ENCODE measurements around the gene KDM8. TPM values are rescaled to one million over a fixed set of nuclear protein-coding genes. Genes with fewer than 3 reads are reported as not detected.
A peak's percentile ranks its signal among the peaks of the same experiment; 100 is the strongest.

The KDM8 gene
- total RNA-seq, 1 experiment from 2014 or later, result 15.5 TPM

DNA sequence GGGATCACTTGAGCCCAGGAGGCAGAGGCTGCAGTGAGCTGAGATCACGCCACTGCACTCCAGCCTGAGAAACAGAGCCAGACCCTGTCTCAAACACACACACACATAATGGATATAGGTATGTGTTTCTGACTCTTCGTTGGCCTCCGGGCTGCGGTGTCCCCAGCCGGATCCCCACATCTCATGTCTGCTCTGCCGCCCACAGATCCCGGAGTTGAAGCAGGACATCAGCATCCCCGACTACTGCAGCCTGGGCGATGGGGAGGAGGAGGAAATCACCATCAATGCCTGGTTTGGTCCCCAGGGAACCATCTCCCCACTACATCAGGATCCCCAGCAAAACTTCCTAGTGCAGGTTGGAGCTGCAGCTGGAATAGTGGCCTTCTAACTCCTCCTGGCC, 15.4 kb downstream of the KDM8 start:
- H4K5ac ChIP-seq (ENCODE audit: insufficient read length, low read depth, low read length), result no peak overlapping the region
- no peak overlapping the region for H2BK15ac ChIP-seq (ENCODE audit: low read depth, low read length)
- H3T11ph ChIP-seq (ENCODE audit: low read length), result no peak overlapping the region
- no peaks in the 10 kb centered on the region for H3K23me2 ChIP-seq (ENCODE audit: insufficient read length, low read depth, low read length, poor library complexity, severe bottlenecking)
- H3K4ac ChIP-seq (ENCODE audit: low read depth, low read length), result no peak overlapping the region
- no peak overlapping the region for H3K27ac ChIP-seq (ENCODE audit: insufficient read length, low read depth, low read length)
- H3K79me1 ChIP-seq (ENCODE audit: insufficient read depth, low read depth, low read length, poor library complexity, severe bottlenecking), result no peaks in the 10 kb centered on the region
- no peak overlapping the region for H3K23ac ChIP-seq (ENCODE audit: insufficient read length, low read depth, low read length)
- H3K9me3 ChIP-seq (ENCODE audit: control insufficient read depth, low read depth, low read length), result no peaks in the 10 kb centered on the region
- H4K91ac ChIP-seq (ENCODE audit: insufficient read length, low read depth, low read length), result no peak overlapping the region
- Mint-ChIP-seq H3K9me3 (no peaks in the 10 kb centered on the region), H3K36me3 (ENCODE audit: insufficient read depth in 1 of 3, low read depth in 3 of 3) (peaks cover 5 to 20% (median 19%) of the 10 kb centered on the region in 3 experiments; a peak in 6 of 7 replicates), H3K27ac (peak overlapping the region in 1 of 3 experiments; percentile 94; a peak in 2 of 7 replicates), H3K27me3 (ENCODE audit: low read depth) (no peaks in the 10 kb centered on the region), H3K4me1 (peaks cover 6% of the 10 kb centered on the region in 2 experiments), H3K4me3 (no peak overlapping the region)
- DNase-seq, result no peak
- H2BK12ac ChIP-seq (ENCODE audit: insufficient read length, low read depth, low read length), result no peak overlapping the region
- no peak overlapping the region for H2BK120ac ChIP-seq (ENCODE audit: low read depth, low read length, poor library complexity, severe bottlenecking)
- no peak overlapping the region for H3K56ac ChIP-seq (ENCODE audit: insufficient read length, low read depth, low read length)
- H3K79me2 ChIP-seq (ENCODE audit: insufficient read depth, low read length), result no peaks in the 10 kb centered on the region
- no peaks in the 10 kb centered on the region for H4K20me1 ChIP-seq (ENCODE audit: control insufficient read depth, insufficient read depth, insufficient read length)
- H3K14ac ChIP-seq (ENCODE audit: insufficient read depth, low read length), result no peak overlapping the region; the same call in 1 of the 2 replicates
- H2BK20ac ChIP-seq (ENCODE audit: low read depth, low read length, poor library complexity, severe bottlenecking), result no peak overlapping the region
- no peak overlapping the region for H4K8ac ChIP-seq (replicated peaks; ENCODE audit: insufficient read length, low read depth, low read length)
- TF ChIP-seq, protein P1, sequence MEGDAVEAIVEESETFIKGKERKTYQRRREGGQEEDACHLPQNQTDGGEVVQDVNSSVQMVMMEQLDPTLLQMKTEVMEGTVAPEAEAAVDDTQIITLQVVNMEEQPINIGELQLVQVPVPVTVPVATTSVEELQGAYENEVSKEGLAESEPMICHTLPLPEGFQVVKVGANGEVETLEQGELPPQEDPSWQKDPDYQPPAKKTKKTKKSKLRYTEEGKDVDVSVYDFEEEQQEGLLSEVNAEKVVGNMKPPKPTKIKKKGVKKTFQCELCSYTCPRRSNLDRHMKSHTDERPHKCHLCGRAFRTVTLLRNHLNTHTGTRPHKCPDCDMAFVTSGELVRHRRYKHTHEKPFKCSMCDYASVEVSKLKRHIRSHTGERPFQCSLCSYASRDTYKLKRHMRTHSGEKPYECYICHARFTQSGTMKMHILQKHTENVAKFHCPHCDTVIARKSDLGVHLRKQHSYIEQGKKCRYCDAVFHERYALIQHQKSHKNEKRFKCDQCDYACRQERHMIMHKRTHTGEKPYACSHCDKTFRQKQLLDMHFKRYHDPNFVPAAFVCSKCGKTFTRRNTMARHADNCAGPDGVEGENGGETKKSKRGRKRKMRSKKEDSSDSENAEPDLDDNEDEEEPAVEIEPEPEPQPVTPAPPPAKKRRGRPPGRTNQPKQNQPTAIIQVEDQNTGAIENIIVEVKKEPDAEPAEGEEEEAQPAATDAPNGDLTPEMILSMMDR (conservative IDR thresholded peaks at IDR 0.05), result no peak
- no peak overlapping the region for H2AK5ac ChIP-seq (ENCODE audit: insufficient read length, low read length)
- H3K4me1 ChIP-seq (ENCODE audit: insufficient read depth, low read length), result 0 out of 2 replicates have a peak, but pooled peaks cover 2% of the 10 kb centered on the region
- no peak overlapping the region for H3K4me2 ChIP-seq (ENCODE audit: insufficient read depth, insufficient read length, low read length)
- WGBS (ENCODE audit: extremely low coverage, insufficient read length, low lambda C conversion rate), result no CpG with 5 or more reads among the region's 9 CpGs
- no peak overlapping the region for H2AFZ ChIP-seq (ENCODE audit: low read length)
- H3K27me3 ChIP-seq (ENCODE audit: insufficient read depth, low read length), result no peaks in the 10 kb centered on the region
- no peak overlapping the region for H2BK5ac ChIP-seq (ENCODE audit: insufficient read length, low read length)
- no peak overlapping the region for H3K9ac ChIP-seq (ENCODE audit: extremely low read depth, insufficient read length, low read length)
- no peak overlapping the region for H3K18ac ChIP-seq (ENCODE audit: insufficient read length, low read depth, low read length)
